Endothelial cell of umbilical vein (primary cell): ENCODE results near the gene INTS7. TPM values are rescaled to one million over a fixed set of nuclear protein-coding genes. Genes with fewer than 3 reads are reported as not detected.

ENCODE experiments used
- BruUV-seq: library from RNA; stranded (reverse); fragments of 400-500 nt; replicated peaks from 2 replicates; lab custom pipeline; 2021; lab: Mats Ljungman, UMichigan
- CTCF ChIA-PET: fragments of 300-600, 350-600 bp; sonication (Branson Sonifier 250); formaldehyde crosslinking; loops from one replicate; lab custom pipeline; 2021; ENCODE audit warnings: antibody characterized with exemption, inconsistent platforms; lab: Charles Lee
- POLR2A ChIA-PET: fragments of 300-600, 350-600 bp; sonication (Branson Sonifier 250); formaldehyde crosslinking; loops from one replicate; lab custom pipeline; 2021; ENCODE audit warnings: antibody characterized with exemption, inconsistent platforms; lab: Charles Lee
- DNase-seq: peaks from one replicate; pipeline ENCODE4 v3.0.0-alpha.2; 2011; ENCODE audit warnings: low read depth, low spot score
- FAIRE-seq: peaks from 2 replicates; lab custom pipeline; 2011; peaks lifted over from hg19 to GRCh38; lab: Jason Lieb, UNC
- H2AFZ ChIP-seq: 2 replicates; pipeline ENCODE4 v1.6.0; 2012; ENCODE audit warnings: low read depth, low read length, control low read depth, inconsistent platforms
- H3K27ac ChIP-seq: 2 replicates; pipeline ENCODE4 v1.5.1; 2011; ENCODE audit warnings: low read depth, mild to moderate bottlenecking, control low read depth, low read length, moderate library complexity; ENCODE audit not compliant: insufficient read depth
- H3K27me3 ChIP-seq, 2 experiments: 2 replicates each; pipeline versions ENCODE4 v1.6.0 to v1.6.1; 2011; ENCODE audit warnings: low read length in 2 of 2, mixed read lengths in 1 of 2; ENCODE audit not compliant: control insufficient read depth in 2 of 2, insufficient read depth in 2 of 2
- H3K36me3 ChIP-seq, 2 experiments: 2 replicates in 1 of 2; 3 replicates in 1 of 2; pipeline ENCODE4 v1.5.1; 2011; ENCODE audit warnings: low read length in 2 of 2, mild to moderate bottlenecking in 1 of 2, moderate library complexity in 1 of 2; ENCODE audit not compliant: control insufficient read depth in 2 of 2, insufficient read depth in 2 of 2; ENCODE audit errors: extremely low read depth in 1 of 2
- H3K4me1 ChIP-seq: 3 replicates; pipeline ENCODE4 v1.5.1; 2011; ENCODE audit warnings: mild to moderate bottlenecking, low read length; ENCODE audit not compliant: control insufficient read depth, insufficient read depth; ENCODE audit errors: extremely low read depth
- H3K4me2 ChIP-seq: 2 replicates; pipeline ENCODE4 v1.6.1; 2011; ENCODE audit warnings: low read length, control low read depth, mixed read lengths; ENCODE audit not compliant: insufficient read depth
- H3K4me3 ChIP-seq, 3 experiments: fragments of 200-600 bp in 1 of 3; sonication (generic), shearing (Covaris generic) in 1 of 3; replicated peaks in 1 of 3; 2 replicates each; pipeline ENCODE4 v1.5.1; 2011 to 2016; ENCODE audit warnings: control low read depth in 3 of 3, low read length in 3 of 3, mild to moderate bottlenecking in 2 of 3, inconsistent platforms in 1 of 3, low read depth in 1 of 3, moderate library complexity in 1 of 3; ENCODE audit not compliant: insufficient read depth in 1 of 3
- H3K79me2 ChIP-seq: 2 replicates; pipeline ENCODE4 v1.6.0; 2012; ENCODE audit warnings: low read length, inconsistent platforms; ENCODE audit not compliant: control insufficient read depth, insufficient read depth
- H3K9ac ChIP-seq: replicated peaks from 2 replicates; pipeline ENCODE3; 2011; ENCODE audit warnings: low read length, control low read depth; ENCODE audit not compliant: insufficient read depth; ENCODE audit errors: extremely low read depth
- H3K9me1 ChIP-seq: replicated peaks from 3 replicates; pipeline ENCODE4 v1.6.0; 2011; ENCODE audit warnings: mild to moderate bottlenecking, low read length; ENCODE audit not compliant: control insufficient read depth, insufficient read depth; ENCODE audit errors: extremely low read depth
- H3K9me3 ChIP-seq: replicated peaks from 2 replicates; pipeline ENCODE4 v1.5.1; 2012; ENCODE audit warnings: low read length, inconsistent platforms; ENCODE audit not compliant: control insufficient read depth, insufficient read depth
- H4K20me1 ChIP-seq: replicated peaks from 2 replicates; pipeline ENCODE3; 2011; ENCODE audit warnings: mild to moderate bottlenecking, low read length; ENCODE audit not compliant: control insufficient read depth, insufficient read depth; ENCODE audit errors: extremely low read depth
- EZH2 ChIP-seq: IDR thresholded peaks from 2 replicates; pipeline ENCODE4 v1.6.1; 2012; ENCODE audit warnings: borderline replicate concordance, low read depth, mild to moderate bottlenecking, moderate library complexity, low read length, inconsistent platforms; ENCODE audit not compliant: severe bottlenecking
- FOS ChIP-seq: IDR thresholded peaks from 2 replicates; pipeline ENCODE4 v1.6.1; 2011; ENCODE audit warnings: mild to moderate bottlenecking, low read length, moderate library complexity, borderline replicate concordance; ENCODE audit not compliant: insufficient read depth
- GATA2 ChIP-seq: IDR thresholded peaks from 2 replicates; pipeline ENCODE4 v1.7.0; 2011; ENCODE audit warnings: low read depth, mild to moderate bottlenecking, moderate library complexity, mixed read lengths, low read length; ENCODE audit not compliant: insufficient read length, insufficient read depth
- JUN ChIP-seq: IDR thresholded peaks from 2 replicates; pipeline ENCODE4 v1.6.1; 2011; ENCODE audit warnings: borderline replicate concordance, low read depth; ENCODE audit not compliant: insufficient read length, insufficient read depth
- MYC ChIP-seq: IDR thresholded peaks from one replicate; pipeline ENCODE4 v1.6.1; 2011; ENCODE audit warnings: mild to moderate bottlenecking, low read depth, low read length
- POLR2A ChIP-seq: IDR thresholded peaks from 2 replicates; pipeline ENCODE4 v1.6.1; 2012; ENCODE audit warnings: low read depth, mild to moderate bottlenecking, control low read depth, low read length
- POLR2AphosphoS5 ChIP-seq: IDR thresholded peaks from 2 replicates; pipeline ENCODE4 v1.6.1; 2012; ENCODE audit warnings: low read depth, mild to moderate bottlenecking, control low read depth, low read length, moderate library complexity; ENCODE audit not compliant: insufficient read depth
- dilution Hi-C: fragments of 300-500 bp; cut with MboI; formaldehyde crosslinking; loops from one replicate; pipeline ENCODE4 v1.15.0; 2019; ENCODE audit warnings: low sequenced_read_pairs; ENCODE audit not compliant: extremely low pct_ligation_motif_present
- intact Hi-C: fragments of 100-400 bp; cut with micrococcal nuclease; formaldehyde crosslinking; loops from one replicate; pipeline ENCODE4 v1.10.0; 2022
- polyA plus RNA-seq, 4 experiments: library from polyadenylated mRNA; depleted of rRNA in 3 of 4; stranded (reverse) in 3 of 4; unstranded in 1 of 4; fragments of >200 nt; gene quantifications; 2 replicates each; pipeline versions ENCODE4 v1.2.1 to v1.2.3, GENCODE V29; 2011 to 2012; ENCODE audit warnings: missing spikeins in 1 of 4
- total RNA-seq: library from RNA; stranded (reverse); gene quantifications from 2 replicates; pipeline ENCODE4 v1.2.3, GENCODE V29; 2021
- TF ChIP-seq, protein P1 (sequence below): IDR thresholded peaks from 2 replicates; pipeline ENCODE4 v1.6.1; 2011; ENCODE audit not compliant: insufficient read depth, insufficient read length
- TF ChIP-seq, protein P2 (sequence below), 2 donors: IDR thresholded peaks; 1 replicate in 1 of 2; 2 replicates in 1 of 2; pipeline ENCODE4 v1.5.1; 2011; ENCODE audit warnings: low read length in 2 of 2, mild to moderate bottlenecking in 2 of 2, moderate library complexity in 2 of 2, control low read depth in 1 of 2, inconsistent platforms in 1 of 2, low read depth in 1 of 2; ENCODE audit not compliant: insufficient read depth in 1 of 2; ENCODE audit errors: extremely low read depth in 1 of 2

Gene INTS7
- total and polyA plus RNA-seq, 2 donors (not counting 3 experiments of a cell fraction or from before 2014, with no cell fraction given): 9.1 to 18.1 TPM

DNA sequence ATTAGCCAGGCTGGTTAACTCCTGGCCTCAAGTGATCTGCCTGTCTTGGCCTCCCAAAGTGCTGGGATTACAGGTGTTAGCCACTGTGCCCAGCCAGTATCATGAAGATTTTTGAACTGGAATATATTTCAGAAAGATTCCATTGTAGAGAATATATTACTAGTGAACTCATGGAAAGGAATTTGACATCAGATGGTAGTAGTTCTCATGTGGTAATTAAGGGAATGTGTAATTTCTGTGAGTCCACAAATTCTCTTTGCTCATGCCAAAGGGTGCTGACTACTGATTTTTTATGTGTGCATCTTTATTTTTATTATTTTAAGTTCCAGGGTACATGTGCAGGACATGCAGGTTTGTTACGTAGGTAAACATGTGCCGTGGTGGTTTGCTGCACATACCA is 10.6 kb upstream of the INTS7 start:
- BruUV-seq: no TSS peak
- Histone ChIP-seq H3K27me3 (no peaks in the 10 kb centered on the region), H3K4me2 (no peak overlapping the region), H3K4me3 (no peak overlapping the region), H3K9ac (no peak overlapping the region), H3K27ac (no peak overlapping the region), H3K9me1 (no peaks in the 10 kb centered on the region), H3K4me1 (peaks cover under 1% of the 10 kb centered on the region), H3K36me3 (peaks cover 0 to 3% of the 10 kb centered on the region in 2 experiments), H4K20me1 (no peaks in the 10 kb centered on the region), H3K9me3 (no peaks in the 10 kb centered on the region), H3K79me2 (peaks cover 20% of the 10 kb centered on the region), H2AFZ (no peak overlapping the region)
- dilution Hi-C loops: no loop called here
- no peak for DNase-seq
- POLR2A ChIA-PET: no interaction called here
- TF ChIP-seq POLR2AphosphoS5: no peak
- TF ChIP-seq, protein P1, sequence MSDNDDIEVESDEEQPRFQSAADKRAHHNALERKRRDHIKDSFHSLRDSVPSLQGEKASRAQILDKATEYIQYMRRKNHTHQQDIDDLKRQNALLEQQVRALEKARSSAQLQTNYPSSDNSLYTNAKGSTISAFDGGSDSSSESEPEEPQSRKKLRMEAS: no peak
- intact Hi-C loops: no loop called here
- no peak for FAIRE-seq
- CTCF ChIA-PET: interaction anchor here (1.8 to 1.9 kb wide), 2 partner anchors 11 to 410 kb away, joined by 4 to 8 read pairs; partner anchors contain the start of genes DTL and INTS7

GRCh38 chr1:212044851-212045250 is 9.5 kb upstream of the INTS7 start:
- H3K36me3 ChIP-seq: peaks cover 0 to 3% of the 10 kb centered on the region in 2 experiments

More at GRCh38 chr1:212044851-212045250, 9.5 kb upstream of the INTS7 start:
- no peaks in the 10 kb centered on the region for H3K27me3 ChIP-seq
- BruUV-seq: no TSS peak
- H3K79me2 ChIP-seq: peaks cover 29% of the 10 kb centered on the region
- H3K4me3 ChIP-seq: no peak overlapping the region
- intact Hi-C loops: no loop called here
- dilution Hi-C loops: no loop called here
- no peaks in the 10 kb centered on the region for H3K9me3 ChIP-seq
- POLR2A ChIA-PET: no interaction called here
- CTCF ChIA-PET: interaction anchor here (0.7 to 1.9 kb wide), 3 partner anchors 10 to 567 kb away, joined by 3 to 8 read pairs (median 4); partner anchors contain the start of genes DTL and INTS7
- no peak overlapping the region for H3K27ac ChIP-seq
- peaks cover 11% of the 10 kb centered on the region for H3K4me1 ChIP-seq
- H2AFZ ChIP-seq: no peak overlapping the region
- H3K9me1 ChIP-seq: no peaks in the 10 kb centered on the region
- FAIRE-seq: no peak
- no peaks in the 10 kb centered on the region for H4K20me1 ChIP-seq
- TF ChIP-seq GATA2: no peak
- no peak for TF ChIP-seq FOS
- TF ChIP-seq POLR2AphosphoS5: no peak
- no peak for TF ChIP-seq JUN
- no peak for TF ChIP-seq POLR2A
- TF ChIP-seq, protein P1: no peak
- TF ChIP-seq, protein P2, sequence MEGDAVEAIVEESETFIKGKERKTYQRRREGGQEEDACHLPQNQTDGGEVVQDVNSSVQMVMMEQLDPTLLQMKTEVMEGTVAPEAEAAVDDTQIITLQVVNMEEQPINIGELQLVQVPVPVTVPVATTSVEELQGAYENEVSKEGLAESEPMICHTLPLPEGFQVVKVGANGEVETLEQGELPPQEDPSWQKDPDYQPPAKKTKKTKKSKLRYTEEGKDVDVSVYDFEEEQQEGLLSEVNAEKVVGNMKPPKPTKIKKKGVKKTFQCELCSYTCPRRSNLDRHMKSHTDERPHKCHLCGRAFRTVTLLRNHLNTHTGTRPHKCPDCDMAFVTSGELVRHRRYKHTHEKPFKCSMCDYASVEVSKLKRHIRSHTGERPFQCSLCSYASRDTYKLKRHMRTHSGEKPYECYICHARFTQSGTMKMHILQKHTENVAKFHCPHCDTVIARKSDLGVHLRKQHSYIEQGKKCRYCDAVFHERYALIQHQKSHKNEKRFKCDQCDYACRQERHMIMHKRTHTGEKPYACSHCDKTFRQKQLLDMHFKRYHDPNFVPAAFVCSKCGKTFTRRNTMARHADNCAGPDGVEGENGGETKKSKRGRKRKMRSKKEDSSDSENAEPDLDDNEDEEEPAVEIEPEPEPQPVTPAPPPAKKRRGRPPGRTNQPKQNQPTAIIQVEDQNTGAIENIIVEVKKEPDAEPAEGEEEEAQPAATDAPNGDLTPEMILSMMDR (IDR thresholded peaks at IDR 0.05; ENCODE audit: extremely low read depth in 1 of 2, insufficient read depth in 1 of 2, low read depth in 1 of 2, low read length in 2 of 2): no peak
- no peak for TF ChIP-seq MYC
- no peak for TF ChIP-seq EZH2
- no peak overlapping the region for H3K9ac ChIP-seq
- no peak overlapping the region for H3K4me2 ChIP-seq
- no peak for DNase-seq
